Fibroblast of lung (primary cell): ENCODE results near the gene KCNT1. TPM values are rescaled to one million over a fixed set of nuclear protein-coding genes. Genes with fewer than 3 reads are reported as not detected.

Experiments used
- DNase-seq, 2 donors: peaks; one replicate each; pipeline versions ENCODE4 v3.0.0 to v3.0.0-alpha.2; 2010; ENCODE audit warnings: low read depth in 2 of 2
- H2AFZ ChIP-seq: 2 replicates; pipeline ENCODE4 v1.5.1; 2012; ENCODE audit warnings: low read length, control low read depth, inconsistent platforms
- H3K27ac ChIP-seq: 2 replicates; pipeline ENCODE4 v1.5.1; 2011; ENCODE audit warnings: low read length, control low read depth; ENCODE audit not compliant: insufficient read depth
- H3K27me3 ChIP-seq: 2 replicates; pipeline ENCODE4 v1.5.1; 2011; ENCODE audit warnings: mild to moderate bottlenecking, low read length; ENCODE audit not compliant: control insufficient read depth, insufficient read depth
- H3K36me3 ChIP-seq: 2 replicates; pipeline ENCODE4 v1.5.1; 2011; ENCODE audit warnings: low read length; ENCODE audit not compliant: control insufficient read depth, insufficient read depth
- H3K4me1 ChIP-seq: 2 replicates; pipeline ENCODE4 v1.5.1; 2011; ENCODE audit warnings: low read length; ENCODE audit not compliant: control insufficient read depth, insufficient read depth; ENCODE audit errors: extremely low read depth
- H3K4me2 ChIP-seq: 2 replicates; pipeline ENCODE4 v1.5.1; 2011; ENCODE audit warnings: low read length, control low read depth; ENCODE audit not compliant: insufficient read depth; ENCODE audit errors: extremely low read depth
- H3K4me3 ChIP-seq, 4 experiments: fragments of 200-600 bp in 1 of 4; sonication (generic) in 1 of 4; replicated peaks in 1 of 4; 2 replicates each; pipeline ENCODE4 v1.5.1; 2011 to 2016; ENCODE audit warnings: low read length in 4 of 4, low read depth in 3 of 4, mild to moderate bottlenecking in 3 of 4, control low read depth in 2 of 4, inconsistent platforms in 1 of 4, mixed read lengths in 1 of 4; ENCODE audit not compliant: insufficient read depth in 1 of 4; ENCODE audit errors: control extremely low read depth in 1 of 4
- H3K79me2 ChIP-seq: 2 replicates; pipeline ENCODE4 v1.5.1; 2012; ENCODE audit warnings: mild to moderate bottlenecking, low read length, inconsistent platforms; ENCODE audit not compliant: control insufficient read depth, insufficient read depth
- H3K9ac ChIP-seq: 2 replicates; pipeline ENCODE4 v1.5.1; 2011; ENCODE audit warnings: mild to moderate bottlenecking, low read length, control low read depth; ENCODE audit not compliant: insufficient read depth
- H3K9me3 ChIP-seq: 2 replicates; pipeline ENCODE4 v1.5.1; 2012; ENCODE audit warnings: low read depth, low read length; ENCODE audit not compliant: control insufficient read depth, insufficient read depth
- H4K20me1 ChIP-seq: 2 replicates; pipeline ENCODE4 v1.5.1; 2011; ENCODE audit warnings: low read length; ENCODE audit not compliant: control insufficient read depth, insufficient read depth; ENCODE audit errors: extremely low read depth
- CTCF ChIP-seq, 2 donors: IDR thresholded peaks in 1 of 2; conservative IDR thresholded peaks in 1 of 2; 1 replicate in 1 of 2; 2 replicates in 1 of 2; pipeline ENCODE4 v1.5.1; 2011 to 2012; ENCODE audit warnings: low read length in 2 of 2, control low read depth in 1 of 2, inconsistent platforms in 1 of 2, low read depth in 1 of 2, mild to moderate bottlenecking in 1 of 2
- EZH2 ChIP-seq: IDR thresholded peaks from 2 replicates; pipeline ENCODE4 v1.5.1; 2012; ENCODE audit warnings: low read length, control low read depth, mild to moderate bottlenecking; ENCODE audit errors: missing control alignments
- polyA plus RNA-seq, 2 donors: library from polyadenylated mRNA; depleted of rRNA in 1 of 2; stranded (reverse) in 1 of 2; unstranded in 1 of 2; fragments of >200 nt; gene quantifications; 2 replicates each; pipeline ENCODE4 v1.2.1, GENCODE V29; 2011 to 2012; ENCODE audit warnings: missing spikeins in 1 of 2
- total RNA-seq: library from RNA; depleted of rRNA; stranded (reverse); fragments of >200 nt; gene quantifications from 2 replicates; pipeline ENCODE4 v1.2.1, GENCODE V29; 2014

Gene KCNT1
- total and polyA plus RNA-seq, 2 donors (not counting 1 experiment from before 2014, with no cell fraction given), result not detected

- H3K79me2 ChIP-seq, result no peaks in the 10 kb centered on the region
- no peak overlapping the region for H3K9ac ChIP-seq
- no peaks in the 10 kb centered on the region for H3K9me3 ChIP-seq
- TF ChIP-seq EZH2 (no peak), CTCF (conservative IDR thresholded peaks at IDR 0.05 in 1 of 2, IDR thresholded peaks at IDR 0.05 in 1 of 2; ENCODE audit: low read depth in 1 of 2, low read length in 2 of 2) (no peak)
- no peaks in the 10 kb centered on the region for H4K20me1 ChIP-seq
- no peak overlapping the region for H3K27ac ChIP-seq
- no peaks in the 10 kb centered on the region for H3K27me3 ChIP-seq
- no peaks in the 10 kb centered on the region for H3K4me1 ChIP-seq
- H3K4me3 ChIP-seq, result no peak overlapping the region
- no peak overlapping the region for H2AFZ ChIP-seq
- DNase-seq, result no peak
- no peak overlapping the region for H3K4me2 ChIP-seq
- no peaks in the 10 kb centered on the region for H3K36me3 ChIP-seq
Measured at GRCh38 chr9:135659252-135659651, 42.7 kb upstream of the KCNT1 start.

GRCh38 chr9:135660407-135660806, 41.6 kb upstream of the KCNT1 start:
- no peaks in the 10 kb centered on the region for H3K4me1 ChIP-seq
- H3K79me2 ChIP-seq, result no peaks in the 10 kb centered on the region
- H3K4me2 ChIP-seq, result no peak overlapping the region
- no peak overlapping the region for H2AFZ ChIP-seq
- no peak overlapping the region for H3K4me3 ChIP-seq
- DNase-seq, result no peak
- H3K9ac ChIP-seq, result no peak overlapping the region
- no peaks in the 10 kb centered on the region for H3K36me3 ChIP-seq
- TF ChIP-seq CTCF (conservative IDR thresholded peaks at IDR 0.05 in 1 of 2, IDR thresholded peaks at IDR 0.05 in 1 of 2; ENCODE audit: low read depth in 1 of 2, low read length in 2 of 2) (no peak), EZH2 (no peak)
- no peak overlapping the region for H3K27ac ChIP-seq
- no peaks in the 10 kb centered on the region for H3K27me3 ChIP-seq
- H3K9me3 ChIP-seq, result no peaks in the 10 kb centered on the region
- H4K20me1 ChIP-seq, result no peaks in the 10 kb centered on the region

- TF ChIP-seq CTCF (conservative IDR thresholded peaks at IDR 0.05 in 1 of 2, IDR thresholded peaks at IDR 0.05 in 1 of 2; ENCODE audit: low read depth in 1 of 2, low read length in 2 of 2), result no peak
- TF ChIP-seq EZH2, result no peak
- Histone ChIP-seq H3K4me3 (no peak overlapping the region), H3K79me2 (no peaks in the 10 kb centered on the region), H3K4me2 (no peak overlapping the region), H3K9ac (no peak overlapping the region), H3K27me3 (no peaks in the 10 kb centered on the region), H4K20me1 (no peaks in the 10 kb centered on the region), H2AFZ (no peak overlapping the region), H3K9me3 (no peaks in the 10 kb centered on the region), H3K36me3 (no peaks in the 10 kb centered on the region), H3K4me1 (no peaks in the 10 kb centered on the region), H3K27ac (no peak overlapping the region)
- DNase-seq, result no peak
Measured at GRCh38 chr9:135661816-135662560, 40.0 kb upstream of the KCNT1 start.
